GM19240 (cell line): ENCODE results near the gene ZNF473.
"Not testable (repeated sequence)": the region's sequence is repeated elsewhere in the genome, so short reads cannot be mapped to it uniquely, and the experiment has no call there.

Experiments
- DNase-seq: peaks from one replicate; pipeline ENCODE4 v3.0.0; 2011; ENCODE audit warnings: low spot score; ENCODE audit not compliant: insufficient read length

Gene ZNF473

DNA sequence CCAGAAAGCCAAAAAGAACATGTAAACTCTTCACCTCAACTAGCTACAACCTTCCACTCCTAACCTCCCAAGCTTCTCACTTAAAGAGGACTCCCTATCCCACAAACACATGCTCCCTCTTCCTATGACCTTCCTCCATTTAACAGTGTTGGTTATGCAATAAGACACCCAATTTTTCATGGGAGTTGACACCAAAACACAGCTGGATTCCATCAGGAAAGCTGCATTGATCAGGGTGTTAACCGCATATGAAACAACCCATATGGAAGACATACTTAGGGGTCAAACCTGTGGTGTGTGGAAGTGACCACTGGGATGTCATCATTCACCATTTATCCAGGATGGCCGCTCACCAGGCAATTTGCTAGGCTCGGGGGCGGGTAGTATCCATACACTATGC, 21.9 kb downstream of the ZNF473 start:
- no peak for DNase-seq

DNA sequence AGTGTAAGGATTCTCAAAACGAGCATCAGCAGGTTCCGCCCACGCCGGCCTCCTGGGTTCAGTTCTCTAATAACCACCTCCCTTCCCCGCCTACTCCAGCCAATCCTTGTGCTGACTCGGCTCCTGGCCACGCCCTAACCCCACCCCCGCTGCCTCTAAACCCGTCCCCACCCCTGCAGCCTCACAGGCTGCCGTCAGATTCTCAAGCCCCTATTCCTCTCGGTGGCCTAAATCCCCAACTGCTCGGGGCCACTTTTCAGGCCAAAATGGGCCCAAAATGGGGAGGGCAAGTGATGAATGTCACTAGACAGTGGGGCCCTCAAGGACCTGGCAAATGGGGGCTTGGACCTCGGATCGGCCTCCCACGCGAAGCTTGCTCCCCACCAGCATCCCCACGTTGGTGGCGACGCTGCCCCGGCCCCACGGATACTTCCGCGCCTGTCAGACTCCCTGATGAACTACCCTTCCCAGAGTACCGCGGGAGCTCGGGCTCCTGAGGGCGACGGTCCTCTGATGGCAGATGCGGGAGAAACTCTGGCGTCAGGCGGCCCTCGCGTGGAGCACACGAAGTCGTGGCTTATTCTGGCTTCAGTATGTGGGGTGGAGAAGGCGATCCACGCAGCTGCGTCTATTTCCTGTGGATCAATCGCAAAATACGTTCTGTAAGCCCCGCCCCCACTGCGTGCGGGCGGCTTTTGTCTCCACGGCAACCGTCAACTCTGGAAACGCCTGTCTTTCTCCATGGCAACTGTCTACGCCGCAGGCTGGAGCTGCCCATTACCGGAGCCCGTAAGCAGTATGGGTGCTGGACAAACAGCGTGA, 24.8 kb downstream of the ZNF473 start:
- DNase-seq = peak; percentile 15

DNA sequence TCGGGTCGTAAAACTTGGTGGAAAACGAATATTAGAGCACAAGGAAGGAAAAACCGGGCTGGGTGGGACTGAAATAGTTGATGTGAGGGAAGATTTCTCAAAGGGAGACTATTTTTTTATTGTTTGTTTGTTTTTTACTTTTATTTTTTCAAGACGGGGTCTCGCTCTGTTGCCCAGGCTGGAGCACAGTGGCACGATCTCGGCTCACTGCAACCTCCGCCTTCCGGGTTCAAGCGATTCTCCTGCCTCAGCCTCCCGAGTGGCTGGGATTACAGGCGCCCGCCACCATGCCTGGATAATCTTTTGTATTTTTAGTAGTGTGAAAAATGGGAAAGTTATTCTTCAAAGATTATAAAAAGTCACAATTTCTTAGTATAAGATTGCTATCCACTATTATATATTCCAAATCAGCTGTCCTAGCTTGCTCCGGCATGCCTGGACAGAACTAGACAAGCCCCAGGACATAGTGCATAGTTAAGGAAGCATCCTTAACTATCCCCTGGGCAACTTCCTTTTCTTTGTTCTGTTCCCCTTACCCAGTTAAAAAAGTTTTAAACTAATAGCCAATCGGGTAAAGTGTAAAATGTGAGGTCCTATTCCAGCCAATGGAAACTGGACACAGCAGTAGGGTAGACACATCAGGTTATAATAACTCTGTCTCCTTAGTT, 25.6 kb downstream of the ZNF473 start:
- not testable (repeated sequence) for DNase-seq

DNA sequence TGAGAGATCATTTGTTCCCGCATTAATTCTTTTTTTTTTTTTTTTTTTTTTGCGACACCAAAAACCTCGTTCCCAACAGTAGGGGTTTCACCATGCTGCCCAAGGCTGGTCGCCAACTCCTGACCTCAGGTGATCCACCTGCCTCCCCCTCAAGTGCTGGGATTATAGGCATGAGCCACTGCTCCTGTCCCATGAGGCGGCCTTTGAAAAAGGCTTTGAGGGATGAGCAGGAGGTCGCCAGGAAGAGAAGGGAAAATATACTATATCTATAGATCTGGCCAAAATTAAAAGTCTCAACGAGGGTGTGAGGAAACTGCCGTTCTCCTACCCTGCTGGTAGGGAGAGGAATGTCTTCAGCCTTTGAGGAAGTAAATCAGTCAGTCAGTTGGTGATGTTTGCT, 26.2 kb downstream of the ZNF473 start:
- DNase-seq = no peak

DNA sequence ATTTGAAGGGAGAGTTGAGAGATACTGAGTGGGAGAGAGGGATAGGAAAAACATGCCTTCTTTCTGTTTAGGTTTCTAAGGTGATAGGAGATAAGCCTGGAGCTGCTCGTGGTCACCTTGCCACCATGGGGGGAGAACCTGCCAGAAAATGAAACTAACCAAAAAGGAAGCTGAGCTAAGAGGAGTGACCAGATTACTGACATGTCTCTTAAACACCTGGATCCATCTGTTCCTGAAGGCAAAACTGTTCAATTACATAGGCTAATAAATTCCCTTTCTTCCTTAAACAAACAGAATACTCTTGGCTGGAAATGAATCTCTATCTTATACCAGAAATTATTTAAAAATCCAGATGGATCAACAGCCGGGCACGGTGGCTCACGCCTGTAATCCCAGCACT, 27.3 kb downstream of the ZNF473 start:
- DNase-seq = no peak

DNA sequence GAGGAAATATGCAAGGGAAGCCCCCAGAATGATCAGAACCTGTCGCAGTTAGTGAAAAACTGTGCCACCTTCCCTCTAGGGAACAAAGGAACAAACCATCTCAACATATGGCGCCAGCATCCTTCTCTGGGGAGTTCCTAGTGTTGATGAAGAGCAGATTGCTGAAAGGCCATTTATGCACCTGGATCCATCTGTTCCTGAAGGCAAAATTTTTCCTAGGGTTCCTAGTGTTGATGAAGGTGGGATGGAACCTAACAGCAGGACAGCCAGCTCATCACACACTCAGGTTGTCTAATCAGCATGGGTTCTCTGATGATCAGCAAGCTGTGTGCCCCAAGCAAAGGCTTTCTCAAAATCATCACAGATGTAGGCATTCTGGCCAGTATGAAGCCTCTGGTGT, 32.6 kb downstream of the ZNF473 start:
- no peak for DNase-seq

DNA sequence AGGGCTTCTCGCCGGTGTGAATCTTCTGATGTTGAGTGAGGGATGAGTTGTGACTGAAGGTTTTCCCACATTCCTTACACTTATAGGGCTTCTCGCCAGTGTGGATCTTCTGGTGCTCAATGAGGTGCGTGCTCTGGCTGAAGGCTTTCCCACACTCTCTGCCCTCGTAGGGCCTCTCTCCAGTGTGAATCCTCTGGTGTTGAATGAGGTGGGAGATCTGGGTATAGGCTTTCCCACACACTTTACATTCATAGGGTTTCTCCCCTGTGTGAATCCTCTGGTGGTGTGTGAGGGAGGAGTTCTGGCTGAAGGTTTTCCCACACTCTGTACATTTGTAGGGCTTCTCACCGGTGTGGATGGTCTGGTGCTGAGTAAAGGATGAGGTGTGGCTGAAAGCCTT, 33.2 kb downstream of the ZNF473 start:
- no peak for DNase-seq

DNA sequence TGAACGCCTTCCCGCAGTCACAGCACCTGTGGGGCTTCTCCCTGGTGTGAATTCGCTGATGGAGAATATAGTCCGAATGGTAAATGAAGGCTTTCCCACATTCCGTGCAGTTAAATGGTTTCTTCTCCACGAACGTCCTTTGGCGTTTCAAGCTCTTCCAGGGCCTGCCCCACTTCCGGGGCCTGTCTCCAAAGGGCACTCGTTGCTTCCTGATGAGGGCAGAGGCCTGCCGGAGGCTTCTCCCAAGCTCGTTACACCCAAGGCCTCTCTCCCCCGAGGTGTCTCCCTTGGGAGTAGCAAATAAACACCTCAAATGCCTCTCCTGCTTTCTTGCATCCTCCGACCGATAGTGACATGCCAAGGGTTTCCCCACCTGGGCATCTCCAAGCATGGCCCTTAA, 34.3 kb downstream of the ZNF473 start:
- no peak for DNase-seq

DNA sequence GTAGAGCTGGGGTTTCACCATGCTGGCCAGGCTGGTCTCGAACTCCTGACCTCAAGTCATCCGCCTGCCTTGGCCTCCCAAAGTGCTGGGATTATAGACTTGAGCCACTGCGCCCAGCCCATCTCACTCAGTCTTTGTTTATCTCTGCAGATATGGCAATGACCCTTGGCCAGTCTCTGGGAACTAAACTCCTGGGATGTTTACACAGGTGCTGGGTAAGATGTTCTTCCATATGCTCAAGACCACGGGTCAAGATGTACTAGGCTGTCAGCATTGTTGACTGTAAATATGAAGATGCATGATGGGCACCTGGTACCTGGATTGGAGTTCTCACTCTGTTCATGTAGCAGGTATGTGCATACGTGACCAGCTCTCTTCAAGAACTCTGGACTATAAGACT, 35.8 kb downstream of the ZNF473 start:
- DNase-seq = no peak

DNA sequence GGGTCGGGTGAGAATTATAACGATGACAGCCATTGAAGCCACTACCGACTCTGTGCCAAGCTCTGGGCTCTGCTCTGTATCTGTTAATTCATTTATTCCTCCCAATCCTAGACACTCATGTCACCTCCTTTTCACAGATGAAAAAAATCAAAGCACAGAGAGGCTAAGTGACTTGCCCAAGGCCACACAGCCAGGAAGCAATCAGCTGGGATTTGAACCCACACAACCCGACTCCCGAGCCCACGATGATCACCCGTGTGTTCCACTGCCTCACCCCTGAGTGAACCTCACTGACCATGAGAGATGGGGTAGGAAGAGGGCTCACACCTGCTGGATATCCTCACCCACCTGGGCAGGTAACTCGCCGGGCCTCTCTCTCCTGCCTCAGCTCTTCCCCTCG, 40.1 kb downstream of the ZNF473 start:
- DNase-seq = no peak

DNA sequence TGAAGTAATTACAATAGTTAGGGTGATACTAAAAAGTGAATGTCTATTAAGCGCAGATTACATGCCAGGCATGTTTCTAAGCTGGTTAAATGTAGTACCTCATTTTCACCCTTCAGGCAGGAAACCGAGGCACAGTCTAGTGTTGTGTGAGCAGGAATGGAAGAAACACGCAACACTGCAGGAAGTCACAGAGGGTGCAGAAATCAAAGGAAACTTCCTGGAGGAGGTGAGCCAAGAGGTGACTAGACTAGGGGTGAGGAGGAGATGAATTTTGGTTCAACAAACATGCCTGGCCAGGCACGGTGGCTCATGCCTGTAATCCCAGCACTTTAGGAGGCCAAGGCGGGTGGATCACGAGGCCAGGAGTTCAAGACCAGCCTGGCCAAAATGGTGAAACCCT, 41.8 kb downstream of the ZNF473 start:
- no peak for DNase-seq

DNA sequence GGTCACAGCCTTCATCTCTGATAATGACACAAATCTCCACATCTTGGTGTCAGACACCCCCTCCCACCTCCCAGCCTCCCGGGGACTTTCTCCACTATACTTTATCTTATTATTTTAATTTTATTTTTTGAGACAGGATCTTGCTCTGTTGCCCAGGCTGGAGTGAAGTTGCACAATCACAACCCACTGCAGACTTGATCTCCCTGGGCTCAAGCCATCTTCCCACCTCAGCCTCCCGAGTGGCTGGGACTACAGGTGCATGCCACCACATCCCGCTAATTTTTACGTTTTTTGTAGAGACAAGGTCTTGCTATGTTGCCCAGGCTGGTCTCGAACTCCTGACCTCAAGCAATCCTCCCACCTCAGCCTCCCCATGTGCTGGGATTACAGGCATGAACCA, 42.6 kb downstream of the ZNF473 start:
- not testable (repeated sequence) for DNase-seq

DNA sequence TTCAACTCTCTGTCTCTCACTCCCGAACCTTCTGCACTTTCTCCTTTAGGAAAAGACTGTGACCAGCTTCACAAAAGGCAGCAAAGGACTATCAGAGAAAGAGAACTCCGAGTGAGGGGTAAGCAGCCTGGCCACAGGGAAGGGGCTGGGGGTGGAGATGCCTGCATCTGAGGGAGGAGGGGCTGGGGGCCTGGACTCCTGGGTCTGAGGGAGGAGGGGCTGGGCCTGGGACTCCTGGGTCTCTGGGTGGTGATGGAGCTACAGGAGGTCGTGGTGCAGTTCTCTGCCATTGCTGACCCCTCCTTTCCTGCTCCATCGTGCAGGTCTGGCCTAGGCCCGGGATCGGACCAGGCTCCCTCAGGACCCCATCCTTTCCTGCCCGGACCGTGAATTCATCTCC, 49.3 kb downstream of the ZNF473 start:
- DNase-seq = not testable (repeated sequence)

DNA sequence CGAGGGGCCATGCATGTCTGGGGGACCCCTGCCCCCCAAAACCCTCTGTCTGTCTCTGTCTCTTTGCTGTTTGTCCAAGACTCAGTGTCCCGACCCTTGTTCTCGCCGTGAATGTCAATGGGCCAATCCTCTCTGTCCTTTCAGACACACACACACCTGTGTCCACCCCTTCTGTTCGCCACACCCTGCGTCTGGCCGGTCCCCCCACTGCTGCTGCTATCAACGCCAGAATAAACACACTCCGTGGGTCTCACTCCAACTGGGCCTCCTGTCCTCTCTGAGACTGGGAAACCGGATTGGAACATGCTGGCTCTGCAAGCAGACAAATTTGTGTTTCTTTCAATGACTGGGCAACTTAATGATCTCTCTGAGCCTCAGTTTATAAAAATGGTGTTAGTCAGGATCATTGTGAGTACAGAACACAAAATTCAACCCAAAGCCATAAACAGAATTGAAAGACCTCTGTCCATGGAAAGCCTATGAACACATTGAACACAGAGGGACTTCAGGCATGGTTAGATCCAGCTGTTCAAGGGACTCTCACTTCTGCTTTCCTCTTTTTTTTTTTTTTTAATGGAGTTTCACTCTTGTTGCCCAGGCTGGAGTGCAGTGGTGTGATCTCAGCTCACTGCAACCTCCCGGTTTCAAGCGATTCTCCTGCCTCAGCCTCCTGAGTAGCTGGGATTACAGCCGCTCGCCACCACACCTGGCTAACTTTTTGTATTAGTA, 50.0 kb downstream of the ZNF473 start:
- DNase-seq = not testable (repeated sequence)

DNA sequence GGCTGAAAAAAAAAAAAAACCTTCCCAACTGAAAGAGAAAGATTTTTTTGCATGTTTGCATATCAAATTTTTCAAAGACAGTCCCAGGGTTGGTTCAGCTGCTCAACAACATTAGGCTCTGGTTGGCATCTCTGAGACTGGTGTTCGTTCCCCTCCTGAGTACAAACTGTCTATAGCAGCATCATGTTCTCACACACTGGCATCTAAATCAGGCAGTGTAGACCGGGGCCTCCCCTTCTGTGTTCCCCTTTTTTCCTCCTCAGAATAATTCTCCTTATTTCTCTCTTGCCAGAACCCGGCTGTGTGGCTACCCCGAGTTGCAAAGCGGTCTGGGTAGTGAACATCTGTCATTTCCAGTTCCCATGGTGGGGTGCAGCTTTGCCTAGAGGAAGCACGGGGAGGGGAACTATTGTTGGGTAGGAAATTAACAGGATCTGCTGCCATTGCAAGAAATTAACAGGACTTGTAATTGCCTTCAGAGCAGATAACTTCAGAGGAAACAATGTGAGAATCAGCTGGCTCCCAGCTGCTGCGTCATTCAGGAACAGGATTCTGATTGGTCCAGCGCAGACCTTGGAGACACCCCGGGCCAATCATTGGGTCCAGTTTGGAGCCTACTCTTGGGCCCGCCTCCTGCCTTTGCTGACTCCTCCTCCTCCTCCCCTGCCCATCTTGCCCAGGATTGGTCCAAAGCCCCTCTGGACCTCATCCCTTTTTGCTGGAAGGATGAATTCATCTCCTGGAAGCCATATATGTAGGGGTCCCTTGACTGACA, 51.0 kb downstream of the ZNF473 start:
- not testable (repeated sequence) for DNase-seq

DNA sequence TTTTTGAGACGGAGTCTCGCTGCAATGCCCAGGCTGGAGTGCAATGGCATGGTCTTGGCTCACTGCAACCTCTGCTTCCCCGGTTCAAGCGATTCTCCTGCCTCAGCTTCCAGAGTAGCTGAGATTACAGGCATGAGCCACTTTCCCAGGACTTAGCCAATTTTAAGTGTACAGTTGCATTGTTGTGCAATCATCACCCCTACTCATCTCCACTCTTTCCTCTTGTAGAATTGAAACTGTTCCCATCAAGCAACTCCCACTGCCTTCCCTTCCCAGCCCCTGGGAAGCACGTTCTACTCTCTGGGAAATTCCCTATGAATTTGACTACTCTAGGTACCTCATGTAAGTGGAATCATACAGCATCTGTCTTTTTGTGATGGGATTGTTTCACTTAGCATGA, 53.2 kb downstream of the ZNF473 start:
- not testable (repeated sequence) for DNase-seq

DNA sequence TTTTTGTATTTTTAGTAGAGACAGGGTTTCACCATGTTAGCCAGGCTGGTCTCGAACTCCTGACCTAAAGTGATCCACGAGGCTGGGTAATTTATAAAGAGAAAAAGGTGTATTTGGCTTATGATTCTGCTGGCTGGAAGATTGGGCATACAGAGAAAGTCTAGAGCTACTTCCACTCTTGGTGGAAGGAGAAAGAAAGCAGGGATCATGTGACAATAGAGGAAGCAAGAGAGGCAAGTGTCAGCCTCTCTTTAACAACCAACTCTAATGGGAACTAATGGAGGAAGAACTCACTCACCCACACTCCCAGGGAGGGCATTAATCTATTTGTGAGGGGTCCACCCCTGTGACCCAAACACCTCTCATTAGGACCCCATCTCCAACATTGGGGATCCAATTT, 58.6 kb downstream of the ZNF473 start:
- DNase-seq = not testable (repeated sequence)

DNA sequence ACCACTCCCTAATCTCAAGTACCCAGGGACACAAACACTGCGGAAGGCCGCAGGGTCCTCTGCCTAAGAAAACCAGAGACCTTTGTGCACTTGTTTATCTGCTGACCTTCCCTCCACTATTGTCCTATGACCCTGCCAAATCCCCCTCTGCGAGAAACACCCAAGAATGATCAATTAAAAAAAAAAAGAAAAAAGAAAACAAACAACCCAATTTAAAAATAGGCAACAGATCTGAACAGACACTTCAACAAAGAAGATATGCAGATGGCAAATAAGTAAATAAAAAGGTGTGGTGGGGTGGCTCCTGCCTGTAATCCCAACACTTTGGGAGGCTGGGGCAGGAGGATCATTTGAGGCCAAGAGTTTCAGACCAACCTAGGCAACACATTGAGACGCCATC, 61.3 kb downstream of the ZNF473 start:
- not testable (repeated sequence) for DNase-seq

DNA sequence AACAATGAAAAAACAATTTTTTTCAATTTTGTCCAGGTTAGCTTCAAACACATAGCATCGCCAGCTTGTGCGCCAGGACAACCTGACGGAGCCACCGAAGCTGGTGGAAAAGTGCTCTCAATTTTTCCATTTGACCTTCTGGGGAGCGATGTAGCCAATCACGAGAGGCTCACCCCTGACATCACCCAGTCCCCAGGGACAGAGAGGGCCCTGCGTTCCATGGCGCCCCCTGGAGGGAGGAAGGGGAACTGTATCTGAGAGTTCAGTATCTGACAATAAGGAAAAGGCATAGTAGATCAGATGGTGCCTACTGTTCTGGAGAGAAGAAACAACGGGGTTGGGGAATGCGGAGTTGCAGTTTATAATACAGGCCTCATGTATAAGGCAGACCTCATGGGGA, 64.9 kb downstream of the ZNF473 start:
- DNase-seq = not testable (repeated sequence)

DNA sequence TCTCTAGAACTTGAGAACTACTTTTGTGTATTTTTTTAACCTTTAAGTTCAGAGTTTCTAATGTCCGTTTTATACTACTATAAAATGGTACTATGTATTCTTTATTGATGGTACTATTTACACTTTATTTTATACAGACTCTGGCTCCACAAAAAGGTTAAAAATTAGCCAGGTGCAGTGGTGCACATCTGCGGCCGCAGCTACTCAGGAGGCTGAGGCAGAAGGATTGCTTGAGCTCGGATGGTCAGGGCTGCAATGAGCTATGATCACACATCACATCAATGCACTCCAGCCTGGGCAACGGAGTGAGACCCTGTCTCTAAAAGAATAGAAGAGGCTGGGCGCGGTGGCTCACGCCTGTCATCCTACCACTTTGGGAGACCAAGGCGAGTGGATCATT, 66.0 kb downstream of the ZNF473 start:
- not testable (repeated sequence) for DNase-seq

DNA sequence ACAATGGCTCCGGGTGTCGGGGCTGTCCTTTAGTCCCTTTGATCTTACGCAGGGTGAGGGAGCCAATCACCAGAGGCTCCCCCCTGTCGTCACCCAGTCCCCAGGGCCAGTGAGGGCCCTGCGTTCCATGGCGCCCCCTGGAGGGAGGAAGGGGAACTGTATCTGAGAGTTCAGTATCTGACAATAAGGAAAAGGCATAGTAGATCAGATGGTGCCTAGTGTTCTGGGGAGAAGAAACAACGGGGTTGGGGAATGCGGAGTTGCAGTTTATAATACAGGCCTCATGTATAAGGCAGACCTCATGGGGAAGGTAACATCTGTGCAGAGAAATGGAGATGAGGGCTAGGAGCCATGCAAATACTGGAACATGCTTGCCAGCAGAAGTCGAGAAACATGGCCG, 66.8 kb downstream of the ZNF473 start:
- DNase-seq = not testable (repeated sequence)
